Astrocyte of the spinal cord (primary cell): ENCODE data around the gene NECAB2.

ENCODE experiments used
- DNase-seq: peaks from one replicate; pipeline ENCODE4 v3.0.0; 2011; ENCODE audit warnings: low read depth, low spot score
- H3K4me3 ChIP-seq: 2 replicates; pipeline ENCODE4 v1.5.1; 2011; ENCODE audit warnings: low read depth, mild to moderate bottlenecking, low read length, moderate library complexity
- CTCF ChIP-seq: IDR thresholded peaks from 2 replicates; pipeline ENCODE4 v1.5.1; 2012; ENCODE audit warnings: low read depth, mild to moderate bottlenecking, low read length, inconsistent platforms
- in situ Hi-C: cut with HindIII; loops from 2 replicates; pipeline ENCODE4 v1.10.0; 2017; ENCODE audit warnings: low sequenced_read_pairs

The NECAB2 gene

DNA sequence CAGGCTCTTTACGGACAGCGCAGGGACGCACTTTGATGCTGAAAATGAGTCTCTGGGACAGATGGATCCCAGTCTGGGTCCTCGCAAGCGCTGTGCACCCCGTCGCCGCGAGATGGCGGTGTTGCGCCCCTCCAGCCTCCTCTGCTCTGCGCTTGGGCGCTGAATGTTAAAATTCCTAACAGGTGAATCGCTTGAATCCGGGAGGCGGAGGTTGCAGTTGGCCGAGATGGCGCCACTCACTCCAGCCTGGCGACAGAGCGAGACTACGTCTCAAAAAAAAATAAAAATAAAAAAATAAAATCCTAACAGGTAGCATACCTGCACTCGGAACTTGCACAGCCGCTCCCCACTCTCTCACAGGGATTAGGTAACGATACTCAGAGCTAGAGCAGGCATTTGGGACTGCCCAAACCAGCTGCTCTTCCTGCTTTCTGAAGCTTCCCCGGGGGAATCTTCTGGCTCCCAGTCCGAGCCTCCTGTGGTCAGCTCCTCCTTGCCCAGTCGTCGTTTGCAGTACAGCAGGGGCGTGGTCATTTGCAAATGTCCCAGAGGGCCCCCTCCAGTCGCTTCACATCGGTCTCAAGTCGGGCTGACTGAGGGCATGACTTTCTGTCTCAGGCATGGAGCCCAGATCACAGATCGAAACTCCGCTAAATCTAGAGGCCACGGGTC, 41.2 kb upstream of the NECAB2 start:
- peak overlapping the region; percentile 5 for H3K4me3 ChIP-seq
- TF ChIP-seq CTCF, result peak; percentile 99
- in situ Hi-C loops, result no loop called here
- DNase-seq, result peak; percentile 62

DNA sequence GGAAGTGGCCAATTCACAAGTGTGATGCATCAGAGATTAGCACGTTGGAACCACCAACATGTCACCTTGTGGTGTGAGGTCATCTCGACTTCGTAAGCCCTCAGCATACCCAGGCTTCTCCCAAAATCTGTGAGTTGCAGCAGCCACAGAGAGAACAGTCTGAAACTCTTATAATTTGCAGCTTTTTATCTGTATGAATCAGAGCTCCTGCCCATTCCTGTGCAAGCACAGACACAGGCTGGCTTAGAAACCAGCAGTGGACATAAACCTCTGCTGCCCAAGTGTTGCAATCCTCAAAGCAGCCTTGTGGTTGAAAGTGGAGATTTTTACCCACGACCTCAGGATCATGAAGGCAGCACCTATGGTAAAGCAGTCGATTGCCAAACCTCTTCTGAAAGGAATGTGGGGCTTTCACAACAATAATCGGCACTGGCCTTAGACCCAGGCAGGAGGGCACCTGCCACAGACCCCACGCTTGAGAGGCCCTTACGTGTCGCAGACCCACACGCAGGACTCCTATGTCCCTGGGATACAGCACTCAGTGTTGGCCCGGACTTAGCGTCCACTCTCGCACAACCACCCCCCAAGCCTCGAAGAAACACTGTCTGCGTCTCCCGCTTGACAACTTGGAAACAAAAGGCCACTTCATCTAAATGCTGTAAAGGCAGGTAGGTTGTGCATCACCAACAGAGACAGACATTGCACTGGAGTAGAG, 39.5 kb upstream of the NECAB2 start:
- no peak for TF ChIP-seq CTCF
- in situ Hi-C loops, result no loop called here
- peak; percentile 47 for DNase-seq
- H3K4me3 ChIP-seq, result no peak overlapping the region

- no peak for DNase-seq
- in situ Hi-C loops, result no loop called here
- no peak overlapping the region for H3K4me3 ChIP-seq
- TF ChIP-seq CTCF, result no peak
These were observed 38.1 kb upstream of the NECAB2 start for GRCh38 chr16:83929811-83930555.

DNA sequence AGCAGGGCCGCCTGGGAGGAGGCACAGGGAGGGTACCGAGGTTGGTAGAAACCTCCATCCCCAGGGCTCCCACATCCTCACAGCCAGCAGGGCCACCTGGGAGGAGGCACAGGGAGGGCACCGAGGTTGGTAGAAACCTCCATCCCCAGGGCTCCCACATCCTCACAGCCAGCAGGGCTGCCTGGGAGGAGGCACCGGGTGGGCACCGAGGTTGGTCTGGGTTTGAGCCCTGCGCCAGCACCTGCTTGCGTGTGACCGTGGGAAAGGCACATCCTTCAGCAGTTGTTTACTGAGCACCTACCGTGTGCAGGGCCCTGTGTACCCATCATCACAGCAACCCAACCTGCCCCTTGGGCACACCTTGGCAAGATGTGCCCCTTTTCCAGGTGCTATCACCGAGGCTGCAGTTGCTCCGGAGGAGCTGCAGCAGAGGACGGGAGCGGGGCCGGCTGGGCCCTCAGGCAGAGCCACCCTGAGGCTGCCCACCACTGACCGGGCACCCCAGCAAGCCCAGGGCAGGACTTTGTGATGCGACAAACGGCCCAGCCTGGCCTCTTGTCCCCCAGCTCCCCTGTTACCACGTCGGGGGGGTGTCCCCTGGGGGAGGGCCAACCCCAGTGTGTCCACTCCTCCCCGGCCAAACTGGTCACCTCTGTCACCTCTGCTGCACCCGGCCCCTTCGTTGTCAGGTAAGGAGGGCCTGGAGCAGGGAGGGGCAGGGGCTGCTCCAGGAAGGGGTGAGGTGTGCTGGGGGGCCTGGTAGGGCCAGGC, 37.1 kb upstream of the NECAB2 start:
- in situ Hi-C loops, result no loop called here
- DNase-seq, result no peak
- TF ChIP-seq CTCF, result no peak
- H3K4me3 ChIP-seq, result no peak overlapping the region

DNA sequence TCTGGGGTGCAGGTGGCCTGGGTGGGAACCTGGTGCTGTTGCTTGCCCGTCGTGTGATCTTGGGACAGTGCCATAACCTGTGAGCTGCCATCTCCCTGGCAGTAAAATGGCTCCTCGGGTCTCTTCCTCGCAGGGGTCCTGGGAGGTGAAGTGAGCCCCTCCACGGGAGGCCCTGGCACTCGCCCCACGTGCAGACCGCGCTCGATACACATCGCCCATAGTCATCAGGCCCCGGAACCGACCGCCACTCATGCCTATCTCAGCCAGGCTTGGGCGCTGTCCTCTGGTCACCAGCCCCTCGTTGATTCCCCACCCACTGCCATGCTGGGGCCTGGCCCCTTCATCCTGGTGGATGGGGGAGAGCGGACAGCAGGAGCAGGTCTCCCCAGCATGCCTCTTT, 36.5 kb upstream of the NECAB2 start:
- no peak overlapping the region for H3K4me3 ChIP-seq
- no peak for TF ChIP-seq CTCF
- in situ Hi-C loops, result no loop called here
- DNase-seq, result no peak

- no peak overlapping the region for H3K4me3 ChIP-seq
- in situ Hi-C loops, result no loop called here
- no peak for DNase-seq
- no peak for TF ChIP-seq CTCF
These were observed 35.7 kb upstream of the NECAB2 start for GRCh38 chr16:83932304-83932703.
